HG02884 (cell line): ENCODE results near the gene NRCAM.
A peak's percentile ranks its signal among the peaks of the same experiment; 100 is the strongest.
"Not testable (repeated sequence)": the region's sequence is repeated elsewhere in the genome, so short reads cannot be mapped to it uniquely, and the experiment has no call there.

Source experiments
- ATAC-seq: cut with Tn5 transposase; IDR thresholded peaks from one replicate; pipeline ENCODE4 v1.9.1; 2021; ENCODE audit warnings: mild to moderate bottlenecking, moderate library complexity; ENCODE audit not compliant: unreplicated experiment

NRCAM gene

DNA sequence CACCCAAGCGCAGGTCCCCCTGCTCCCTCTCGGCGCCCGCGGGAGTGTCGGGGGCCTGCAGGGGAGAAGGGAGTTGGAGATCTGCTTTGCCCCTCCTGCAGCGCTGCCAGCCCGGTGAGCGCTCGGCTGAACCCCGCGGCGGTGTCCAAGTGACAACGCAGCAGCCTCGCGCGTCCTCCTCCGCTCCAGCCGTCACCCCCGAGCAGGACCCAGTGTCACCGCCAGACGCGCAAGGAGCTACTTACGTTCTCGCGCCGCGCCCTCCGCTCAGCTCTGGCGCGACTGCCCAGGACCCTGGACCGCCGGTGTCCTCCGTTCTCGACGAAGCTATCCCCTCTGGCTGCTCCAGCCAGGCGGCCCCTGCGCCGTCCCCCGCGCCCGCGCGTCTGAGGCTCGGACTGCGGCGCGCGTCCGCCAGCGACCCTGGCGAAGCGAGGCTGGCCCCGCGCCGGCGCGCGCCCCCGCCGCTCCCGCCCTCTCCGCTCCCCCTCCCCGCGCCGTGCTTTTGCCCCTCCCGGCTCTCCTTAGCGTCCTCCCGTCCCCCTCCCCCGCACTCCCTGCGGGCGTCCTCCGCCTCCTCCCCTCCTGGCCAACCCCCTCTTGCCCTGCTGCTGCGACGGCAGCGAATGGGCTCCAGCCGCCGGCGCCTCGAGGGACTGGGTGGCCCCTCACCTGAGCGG is at the start of gene NRCAM:
Gene NRCAM (minus strand): TSS at position 439 of the 680 bp plus-strand sequence. CDS start 216,372 bp downstream, outside the sequence.
- ATAC-seq = no peak

DNA sequence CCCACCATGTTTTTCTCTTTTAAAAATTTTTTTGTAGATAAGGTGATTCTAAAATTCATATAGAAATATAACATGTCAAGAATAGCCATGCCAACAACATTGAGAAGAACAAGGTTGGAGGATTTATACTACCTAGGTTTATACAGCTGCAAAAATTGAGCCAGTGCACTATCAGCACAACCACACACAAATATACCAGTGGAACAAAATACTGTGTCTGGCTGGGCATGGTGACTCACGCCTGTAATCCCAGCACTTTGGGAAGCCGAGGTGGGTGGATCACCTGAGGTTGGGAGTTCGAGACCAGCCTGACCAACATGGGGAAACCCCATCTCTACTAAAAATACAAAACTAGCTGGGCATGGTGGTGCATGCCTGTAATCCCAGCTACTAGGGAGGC is 48.3 kb upstream of the NRCAM start:
- ATAC-seq = not testable (repeated sequence)

DNA sequence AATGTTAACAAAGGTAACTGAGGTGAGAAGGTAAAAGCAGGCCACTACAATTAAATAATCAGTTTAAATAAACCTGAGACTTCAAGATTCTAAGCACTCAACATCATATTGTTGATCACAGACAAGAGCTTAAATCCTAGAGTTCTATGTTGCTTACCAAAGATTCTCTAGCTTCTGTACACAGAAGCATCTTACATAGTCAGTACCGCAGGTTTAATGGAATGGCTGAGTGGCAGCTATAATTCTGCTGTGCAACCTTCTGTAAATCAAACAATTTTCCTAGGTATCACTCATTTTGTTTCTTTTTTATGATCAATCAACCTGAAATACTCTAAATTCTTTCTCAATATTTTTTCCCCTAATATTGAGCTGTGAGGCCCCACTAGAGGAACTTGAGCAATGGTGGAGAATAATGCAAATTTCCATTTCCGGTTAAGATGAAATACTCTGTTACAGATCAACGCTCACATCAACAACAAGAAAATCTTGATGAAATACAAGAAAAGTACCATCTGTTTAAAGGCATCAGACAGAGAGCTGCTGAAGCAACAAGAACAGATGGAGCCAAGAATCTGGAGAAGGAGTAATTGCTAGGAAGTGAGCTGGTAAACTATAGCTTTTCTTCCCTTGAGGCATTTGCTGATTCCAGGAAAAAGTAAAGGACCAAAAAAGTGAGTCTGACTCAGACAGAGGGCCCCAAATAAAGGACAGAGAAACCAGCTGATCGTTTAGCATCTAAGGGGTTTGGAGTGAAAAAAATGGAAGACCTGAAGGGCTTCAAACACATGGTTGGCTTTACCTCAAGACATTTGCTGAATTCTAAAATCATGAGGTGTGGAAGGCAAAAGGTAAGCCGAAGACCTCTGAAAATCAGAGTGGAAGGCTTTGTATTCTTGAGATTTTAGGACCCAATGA is 47.1 kb upstream of the NRCAM start:
- peak; percentile 94 for ATAC-seq

DNA sequence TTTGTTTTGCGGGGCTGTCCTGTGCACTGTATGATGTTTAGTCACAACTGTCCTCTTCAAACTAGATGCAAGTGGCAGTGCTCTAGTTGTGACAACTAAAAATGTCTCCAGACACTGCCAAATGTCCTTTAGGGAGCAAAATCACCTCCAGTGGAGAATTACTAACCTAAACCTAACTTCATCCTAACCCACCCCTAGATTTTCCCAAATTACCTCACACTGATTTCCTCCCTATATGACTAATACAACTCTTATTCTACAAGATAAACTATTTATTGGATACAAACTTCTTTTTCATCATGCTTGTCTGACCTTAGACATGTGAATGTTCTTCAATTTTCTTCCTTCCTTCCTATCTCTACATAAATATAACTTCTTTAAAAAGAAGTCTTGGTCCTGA is 43.3 kb upstream of the NRCAM start:
- ATAC-seq = no peak

DNA sequence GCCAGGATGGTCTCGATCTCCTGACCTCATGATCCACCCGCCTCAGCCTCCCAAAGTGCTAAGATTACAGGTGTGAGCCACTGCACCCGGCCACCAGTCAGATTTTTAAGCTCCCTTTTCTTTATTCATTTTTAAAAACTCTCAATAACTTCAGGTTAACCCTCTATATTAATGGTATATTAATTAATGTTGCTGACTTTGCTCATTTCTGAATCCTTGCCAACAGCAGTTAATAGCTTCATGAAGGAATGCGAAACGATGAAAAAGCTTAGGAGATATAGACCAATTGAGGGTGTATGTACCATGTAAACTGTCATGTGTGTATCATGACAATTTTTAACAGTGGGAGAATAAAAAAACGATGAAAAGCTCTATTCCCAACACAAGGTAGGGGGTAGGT is 42.2 kb upstream of the NRCAM start:
- ATAC-seq = no peak

DNA sequence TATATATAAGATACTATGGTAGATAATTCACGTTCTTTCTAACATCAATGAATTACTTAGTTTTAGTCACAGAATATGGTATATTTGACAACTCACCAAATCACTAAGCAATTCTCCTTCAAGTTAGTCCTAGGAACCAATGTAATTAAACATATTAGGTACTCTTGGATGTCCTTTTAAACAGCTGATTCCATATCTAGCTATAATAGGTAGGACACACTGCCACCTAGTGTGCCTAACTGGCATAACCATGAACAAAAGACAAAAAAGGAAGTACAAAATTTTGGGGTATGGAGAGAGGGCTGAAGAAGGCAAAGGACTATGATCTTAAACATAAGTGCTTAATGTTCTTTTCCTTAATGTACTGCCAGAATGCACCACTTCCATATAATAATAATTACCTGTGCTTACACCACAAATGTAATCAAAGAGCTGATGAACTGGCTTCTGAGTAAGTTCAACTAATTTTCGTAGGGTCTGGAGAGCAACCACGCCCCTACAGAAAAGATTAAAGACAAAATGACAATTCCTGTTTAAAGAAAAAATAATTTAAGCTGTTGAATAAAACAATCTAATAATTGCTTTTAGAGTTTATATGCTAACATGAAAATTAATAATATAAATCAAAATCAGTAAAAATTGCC is 41.0 kb upstream of the NRCAM start:
- ATAC-seq = no peak

DNA sequence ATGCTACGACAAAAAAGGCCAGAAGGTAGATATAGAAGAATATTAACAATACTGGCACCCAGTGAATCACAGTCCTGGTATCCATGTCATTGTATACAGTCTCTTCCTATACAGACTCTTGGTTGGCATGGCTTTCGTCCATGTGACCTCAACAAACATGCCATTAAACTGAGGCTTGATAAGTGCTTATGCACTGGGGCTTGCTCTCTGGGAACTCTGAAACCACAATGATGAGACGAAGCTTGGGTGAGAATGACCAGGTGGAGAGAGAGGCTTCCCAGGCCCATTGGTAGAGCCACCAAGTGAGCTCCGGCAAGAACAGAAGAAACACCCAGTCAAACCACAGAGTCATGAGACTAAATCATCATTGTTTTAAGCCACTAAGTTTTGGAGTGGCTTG is 36.5 kb upstream of the NRCAM start:
- no peak for ATAC-seq

DNA sequence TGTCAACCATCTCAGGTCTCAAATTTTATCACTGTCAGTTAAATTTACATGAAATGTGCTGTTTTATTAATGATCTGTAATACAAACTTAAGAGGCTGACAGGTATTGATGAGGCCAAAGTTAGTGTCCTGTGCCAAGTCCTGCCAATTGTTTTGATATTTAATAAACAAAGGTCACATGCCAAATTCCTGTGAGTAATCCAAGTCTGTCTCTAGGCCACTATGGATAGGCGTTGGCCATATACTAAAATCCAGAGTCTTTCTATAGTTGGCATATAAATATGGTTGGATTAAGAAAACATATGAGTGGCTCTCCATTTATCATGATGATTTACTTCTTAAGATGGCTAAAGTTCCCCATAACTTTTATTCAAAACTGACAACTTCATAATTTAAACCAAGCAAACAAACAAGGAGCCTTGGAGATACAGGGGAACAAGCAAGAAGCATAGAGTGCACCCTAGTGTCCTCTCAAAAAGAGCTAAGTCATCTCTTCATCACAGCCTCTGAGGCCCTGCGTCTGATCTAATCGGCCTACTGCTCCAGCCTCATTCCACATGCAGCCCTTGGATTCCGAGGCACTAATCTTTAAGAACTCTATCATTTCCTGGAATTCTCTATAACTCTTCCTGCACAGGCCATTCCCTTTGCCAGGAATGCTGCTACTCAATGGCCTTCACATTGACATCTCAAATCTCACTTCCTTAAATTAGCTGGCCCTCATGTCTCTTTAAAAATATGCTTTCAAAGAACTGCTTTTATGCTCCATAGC is 32.7 kb upstream of the NRCAM start:
- no peak for ATAC-seq

DNA sequence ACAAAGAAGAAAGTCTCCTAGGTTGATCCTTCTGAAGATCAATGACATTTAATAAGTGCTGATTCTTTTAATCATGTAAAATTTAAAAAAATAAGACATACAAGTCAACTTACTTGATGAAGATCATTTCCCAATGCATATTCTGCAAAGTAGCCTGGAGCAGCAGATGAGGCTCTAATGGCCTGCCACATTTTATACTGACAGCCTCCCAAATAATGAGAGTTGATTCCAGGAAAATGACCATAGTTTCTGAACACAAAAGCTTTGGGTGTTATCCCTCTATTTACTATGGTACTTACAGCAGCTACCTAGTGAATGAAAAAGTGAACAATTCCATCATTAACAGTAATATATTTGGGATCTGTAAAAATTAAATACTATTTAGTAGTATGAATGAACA is 31.4 kb upstream of the NRCAM start:
- ATAC-seq = no peak

DNA sequence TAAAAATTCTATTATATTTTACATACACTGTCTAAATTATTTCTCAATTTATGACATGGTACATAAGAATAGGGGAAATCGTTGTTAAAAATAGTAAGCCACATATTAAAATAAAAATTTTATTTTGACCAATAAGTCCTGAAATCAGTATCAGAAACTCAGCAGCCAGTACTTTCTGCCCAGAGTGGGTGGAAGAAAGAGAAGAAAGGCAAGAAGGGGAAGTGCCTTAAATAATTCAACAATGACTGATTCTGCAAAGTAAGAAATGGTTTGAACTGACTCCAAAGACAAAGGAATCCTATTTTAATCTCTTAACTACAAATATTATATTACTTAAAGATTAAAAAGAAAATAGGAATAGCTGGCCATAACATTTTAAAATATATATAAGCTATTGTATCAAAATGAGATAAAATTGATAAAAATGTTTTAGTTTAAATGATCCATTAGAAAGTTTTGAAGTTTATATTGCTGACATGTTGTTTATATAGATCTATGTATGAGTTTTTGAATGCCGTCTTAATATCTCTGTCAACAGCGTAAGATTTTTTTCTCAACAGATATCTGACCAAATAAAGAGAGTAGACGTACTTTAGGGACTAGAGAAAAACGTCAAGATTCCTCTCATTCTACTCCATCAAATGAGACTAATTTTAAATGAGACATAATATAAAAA is 30.2 kb upstream of the NRCAM start:
- no peak for ATAC-seq

DNA sequence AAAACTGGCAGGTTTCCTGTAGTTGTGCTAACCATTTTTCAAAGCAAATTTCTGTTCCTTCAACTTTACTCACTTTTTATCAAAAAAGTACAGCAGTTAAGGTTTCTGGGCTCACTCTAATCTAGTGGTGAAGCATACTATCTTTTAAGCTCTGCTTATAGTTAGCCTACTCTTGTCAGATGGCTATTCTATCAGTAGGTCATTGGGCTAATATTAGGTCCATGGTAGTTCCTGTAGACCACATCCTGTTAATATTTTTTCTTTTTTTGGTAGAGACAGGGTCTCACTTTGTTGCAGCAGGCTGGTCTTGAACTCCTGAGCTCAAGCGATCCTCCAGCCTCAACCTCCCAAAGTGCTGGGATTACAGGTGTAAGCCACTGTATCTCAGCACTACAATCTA is 27.9 kb upstream of the NRCAM start:
- no peak for ATAC-seq

DNA sequence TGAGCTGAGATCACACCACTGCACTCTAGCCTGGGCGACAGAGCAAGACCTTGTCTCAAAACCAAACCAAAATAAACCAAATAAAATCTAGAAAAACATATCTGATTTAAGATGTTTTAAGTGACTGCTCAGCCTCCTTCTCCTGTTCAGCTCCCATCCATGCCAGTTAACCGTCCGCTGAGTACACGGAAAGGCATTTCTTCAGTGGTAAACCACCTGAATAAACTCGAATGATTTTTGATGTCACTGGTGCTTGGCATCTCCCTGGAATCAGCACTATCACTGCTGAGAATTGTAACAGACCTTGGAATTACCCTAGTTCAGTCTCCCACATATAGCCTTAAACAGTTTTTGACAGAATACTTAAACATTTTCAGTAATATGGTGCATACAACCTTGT is 24.1 kb upstream of the NRCAM start:
- ATAC-seq = no peak

DNA sequence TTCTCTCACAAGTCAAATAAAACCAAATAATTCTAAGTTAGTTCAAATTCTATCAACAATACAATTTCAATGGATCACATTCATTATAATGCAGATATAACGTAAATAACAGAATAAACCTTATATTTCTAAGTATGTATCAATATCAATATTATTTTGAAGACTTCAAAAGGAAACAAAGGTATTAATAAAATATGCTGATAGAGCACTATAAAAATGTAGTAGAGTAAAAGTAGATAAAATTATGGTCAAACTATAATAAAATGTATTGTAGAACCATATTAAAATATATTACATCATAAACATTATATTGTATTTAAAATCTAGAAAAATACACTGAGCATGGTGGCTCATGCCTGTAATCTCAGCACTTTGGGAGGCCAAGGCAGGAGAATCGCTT is 23.5 kb upstream of the NRCAM start:
- no peak for ATAC-seq

DNA sequence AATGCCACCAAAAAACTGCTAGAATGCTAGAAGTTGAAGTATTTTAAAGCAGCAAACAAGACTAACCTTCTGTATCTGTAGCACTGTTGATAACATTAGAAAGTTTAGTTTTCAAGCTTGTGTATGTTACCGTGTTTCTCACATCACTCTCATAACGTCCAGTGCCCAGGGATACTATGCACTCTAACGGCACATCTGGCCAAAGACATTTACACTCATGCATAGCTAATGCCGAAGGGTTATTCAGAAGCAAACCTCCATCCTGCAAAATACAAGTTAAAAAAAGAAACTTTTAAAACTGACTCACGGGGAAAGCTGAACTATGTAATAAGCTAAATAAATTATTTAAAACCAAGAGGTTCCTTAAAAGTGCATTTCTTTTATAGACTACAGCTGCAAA is 22.9 kb upstream of the NRCAM start:
- ATAC-seq = no peak

DNA sequence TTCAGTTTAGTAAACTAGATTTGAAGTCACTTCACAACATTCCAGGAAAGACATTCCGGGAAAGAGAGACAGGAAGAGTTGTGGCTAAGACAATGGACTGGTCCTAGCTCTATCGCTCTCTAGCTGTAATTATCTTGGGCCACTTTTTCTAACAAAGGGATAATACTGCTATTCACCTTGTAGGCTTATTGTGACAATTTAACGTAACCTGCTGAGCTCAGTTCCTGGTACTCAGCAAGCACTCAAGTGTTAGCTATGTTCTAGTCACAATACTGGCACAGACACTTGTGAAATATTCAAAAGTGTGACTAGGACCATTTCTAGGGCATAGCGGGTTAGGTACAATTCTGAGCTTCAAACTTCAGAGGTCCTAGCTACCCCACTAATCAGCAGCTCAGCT is 12.0 kb upstream of the NRCAM start:
- ATAC-seq = no peak

DNA sequence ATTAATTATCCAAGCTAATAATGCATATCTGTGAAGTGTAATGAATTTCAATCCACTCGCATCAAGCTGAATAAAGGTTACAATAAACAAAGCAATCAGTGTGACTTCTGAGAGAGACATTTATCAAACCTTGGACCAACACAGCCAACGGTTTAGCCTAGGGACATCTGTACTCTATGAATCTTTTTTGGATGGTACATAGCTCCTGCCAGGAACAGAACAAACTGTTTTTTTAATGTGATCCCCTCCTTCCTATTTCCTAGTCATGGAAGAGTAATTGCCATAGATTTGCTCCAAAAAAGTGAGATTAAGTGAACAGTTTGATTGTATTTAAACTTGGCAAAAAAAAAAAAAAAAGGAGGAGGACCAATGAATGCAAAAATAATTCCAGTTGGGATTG is 11.2 kb upstream of the NRCAM start:
- ATAC-seq = no peak

DNA sequence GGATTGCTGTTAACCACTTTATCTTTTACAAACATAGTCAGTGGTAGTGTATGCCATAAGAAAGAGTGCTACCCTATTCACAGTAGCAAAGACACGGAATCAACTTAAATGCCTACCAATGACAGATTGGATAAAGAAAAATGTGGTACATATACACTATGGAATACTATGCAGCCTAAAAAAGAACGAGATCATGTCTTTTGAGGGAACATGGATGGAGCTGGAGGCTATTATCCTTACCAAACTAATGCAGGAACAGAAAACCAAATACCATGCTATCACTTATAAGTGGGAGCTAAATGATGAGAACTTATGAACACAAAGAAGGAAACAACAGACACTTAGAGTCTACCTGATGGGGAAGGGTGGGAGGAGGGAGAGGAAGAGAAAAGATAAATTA is 10.1 kb upstream of the NRCAM start:
- ATAC-seq = not testable (repeated sequence)

DNA sequence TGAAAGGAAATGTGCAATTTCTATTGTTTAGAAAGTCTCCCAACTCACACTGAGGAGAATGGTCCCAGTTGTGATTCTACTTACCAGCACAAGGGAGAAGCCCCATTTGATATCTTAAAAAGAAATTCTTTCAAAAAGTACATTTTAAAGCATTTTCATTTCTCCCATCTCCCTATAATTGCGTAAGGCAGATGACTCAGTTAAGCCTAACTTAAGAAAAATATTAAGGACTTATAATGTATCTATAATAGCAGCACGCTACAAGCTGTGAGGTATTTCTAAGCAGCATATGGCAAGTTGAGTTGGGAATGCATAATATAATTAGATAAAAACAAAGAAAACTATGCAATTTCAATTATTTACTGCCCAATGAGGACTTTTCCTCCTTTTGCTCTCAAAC is 8.5 kb upstream of the NRCAM start:
- no peak for ATAC-seq

DNA sequence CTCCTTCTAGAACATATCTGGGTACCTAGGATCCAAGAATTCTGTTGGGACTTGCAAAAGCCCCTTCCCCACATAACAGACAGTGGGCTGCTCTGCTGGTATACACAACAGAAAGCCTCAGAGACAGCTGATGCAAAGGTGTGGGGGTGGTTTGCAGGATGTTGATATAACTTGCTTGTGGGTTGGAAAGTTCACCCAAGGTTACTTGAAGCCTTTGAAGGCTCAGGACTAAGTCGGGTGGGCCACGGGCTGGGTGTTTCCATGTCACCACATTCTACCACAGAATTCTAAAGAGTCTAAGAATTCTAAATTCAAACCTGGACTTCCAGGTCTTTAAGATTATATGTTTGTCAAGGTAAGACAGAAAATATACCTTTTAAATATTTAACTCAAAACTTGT is 7.4 kb upstream of the NRCAM start:
- no peak for ATAC-seq

DNA sequence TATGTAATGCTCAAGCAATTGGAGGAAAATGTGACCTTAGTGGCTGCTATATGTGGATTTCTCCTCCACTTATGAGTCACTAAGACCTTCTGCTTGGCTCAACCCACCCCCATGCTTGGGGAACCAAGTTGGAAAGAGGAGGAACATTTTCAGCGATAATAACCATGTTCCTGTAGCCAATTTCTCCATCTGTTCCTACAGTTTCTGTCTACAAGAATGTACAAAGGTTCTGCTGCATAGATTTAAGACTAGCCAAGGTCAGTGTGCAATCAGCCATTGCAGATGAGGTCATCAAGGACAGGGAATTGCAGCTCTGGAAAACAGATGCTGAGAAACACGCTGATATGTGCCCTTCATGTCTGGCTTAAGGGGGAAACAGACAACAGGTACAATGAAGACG is 5.6 kb upstream of the NRCAM start:
- ATAC-seq = no peak

DNA sequence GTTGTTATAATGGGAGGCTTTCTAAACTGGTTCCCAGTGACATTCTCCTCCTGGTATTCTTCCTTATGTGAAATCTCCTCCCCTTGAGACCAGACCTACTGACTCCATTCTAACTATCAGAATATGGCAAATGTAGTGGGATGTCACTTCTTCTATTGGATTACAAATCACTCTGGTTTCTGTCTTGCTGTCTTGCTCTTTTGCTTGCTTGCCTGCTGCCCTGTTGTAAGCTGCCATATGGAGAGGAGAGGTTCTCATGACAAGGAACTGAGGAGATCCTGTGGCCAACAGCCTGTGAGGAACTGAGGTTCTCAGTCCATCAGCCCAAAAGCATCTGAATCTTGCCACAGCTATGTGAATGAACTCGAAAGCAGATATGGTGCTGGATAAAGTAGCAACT is 4.7 kb upstream of the NRCAM start:
- no peak for ATAC-seq
